ENCODE data around the gene GPNMB. TPM values are rescaled to one million over a fixed set of nuclear protein-coding genes. Genes with fewer than 3 reads are reported as not detected.

Gene GPNMB
- total RNA-seq, 1 experiment from 2014 or later: 17.4 TPM

DNA sequence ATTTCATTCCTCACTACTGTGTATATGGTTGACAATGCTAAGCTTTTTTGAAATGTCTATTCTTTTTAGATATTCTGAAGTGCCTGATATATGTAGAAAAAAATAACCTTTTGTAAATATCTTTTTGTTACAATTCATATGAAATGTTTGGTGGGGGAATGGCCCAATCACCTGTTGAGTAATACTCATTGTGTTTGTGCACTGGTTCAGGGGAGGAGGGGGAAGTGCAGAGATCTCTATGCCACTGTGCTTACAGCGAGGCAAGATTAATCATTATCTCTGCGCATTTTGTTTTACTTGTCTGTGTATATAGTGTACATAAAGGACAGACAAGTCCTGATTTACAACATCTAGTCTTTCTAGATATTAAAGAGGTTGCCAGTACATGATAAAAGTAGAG is 39.6 kb upstream of the GPNMB start:
- Histone ChIP-seq H3K9me2 (ENCODE audit: insufficient read depth) (no peaks in the 10 kb centered on the region), H3K79me2 (ENCODE audit: low read depth) (no peaks in the 10 kb centered on the region), H3K9me3 (ENCODE audit: insufficient read depth, low read depth) (no peaks in the 10 kb centered on the region), H3K36me3 (ENCODE audit: low read depth) (no peaks in the 10 kb centered on the region), H4K20me1 (ENCODE audit: insufficient read depth) (no peaks in the 10 kb centered on the region), H3K4me1 (replicated peaks; ENCODE audit: insufficient read depth) (no peaks in the 10 kb centered on the region), H3K27ac (no peak overlapping the region), H3K4me2 (no peak overlapping the region), H3K27me3 (ENCODE audit: insufficient read depth, low read depth) (no peaks in the 10 kb centered on the region), H3F3A (ENCODE audit: insufficient read depth, low read depth) (peaks cover 6% of the 10 kb centered on the region; the same call in 1 of the 2 replicates), H2AFZ (no peak overlapping the region), H3K4me3 (no peak overlapping the region)
- TF ChIP-seq CTCF (conservative IDR thresholded peaks at IDR 0.05) (no peak), EZH2 (IDR thresholded peaks at IDR 0.05; ENCODE audit: low read depth) (no peak)
- ChIA-PET POLR2A (ENCODE audit: unreplicated experiment) (interaction anchor here (0.7 kb wide), 1 partner anchor 110 kb away, joined by 5 read pairs; no protein-coding TSS in a partner anchor), CTCF (no interaction called here)
- BruUV-seq (replicated peaks): no TSS peak
- no peak for DNase-seq
- intact Hi-C loops (cut with micrococcal nuclease; ENCODE audit: unreplicated experiment): no loop called here

- CTCF ChIA-PET: no interaction called here
- Histone ChIP-seq H3K27ac (no peak overlapping the region), H3K9me3 (ENCODE audit: insufficient read depth, low read depth) (no peaks in the 10 kb centered on the region), H3K27me3 (ENCODE audit: insufficient read depth, low read depth) (no peaks in the 10 kb centered on the region), H3K9me2 (ENCODE audit: insufficient read depth) (no peaks in the 10 kb centered on the region), H3K4me1 (replicated peaks; ENCODE audit: insufficient read depth) (no peaks in the 10 kb centered on the region), H2AFZ (no peak overlapping the region), H3K36me3 (ENCODE audit: low read depth) (no peaks in the 10 kb centered on the region), H3K4me2 (no peak overlapping the region), H4K20me1 (ENCODE audit: insufficient read depth) (no peaks in the 10 kb centered on the region), H3K79me2 (ENCODE audit: low read depth) (no peaks in the 10 kb centered on the region), H3K4me3 (no peak overlapping the region), H3F3A (ENCODE audit: insufficient read depth, low read depth) (peaks cover 3% of the 10 kb centered on the region; the same call in 1 of the 2 replicates)
- BruUV-seq (replicated peaks): no TSS peak
- no peak for DNase-seq
- intact Hi-C loops (cut with micrococcal nuclease; ENCODE audit: unreplicated experiment): no loop called here
- TF ChIP-seq CTCF (conservative IDR thresholded peaks at IDR 0.05): no peak
- TF ChIP-seq EZH2 (IDR thresholded peaks at IDR 0.05; ENCODE audit: low read depth): no peak
- POLR2A ChIA-PET (ENCODE audit: unreplicated experiment): no interaction called here
These were observed 38.7 kb upstream of the GPNMB start for GRCh38 chr7:23207884-23208283.

- Histone ChIP-seq H3K4me3 (no peak overlapping the region), H3K79me2 (ENCODE audit: low read depth) (no peaks in the 10 kb centered on the region), H3K9me2 (ENCODE audit: insufficient read depth) (no peaks in the 10 kb centered on the region), H3K27ac (no peak overlapping the region), H3K4me2 (no peak overlapping the region), H3K36me3 (ENCODE audit: low read depth) (no peaks in the 10 kb centered on the region), H2AFZ (no peak overlapping the region), H3F3A (ENCODE audit: insufficient read depth, low read depth) (peaks cover 3% of the 10 kb centered on the region; the same call in 1 of the 2 replicates), H4K20me1 (ENCODE audit: insufficient read depth) (no peaks in the 10 kb centered on the region), H3K27me3 (ENCODE audit: insufficient read depth, low read depth) (no peaks in the 10 kb centered on the region), H3K9me3 (ENCODE audit: insufficient read depth, low read depth) (no peaks in the 10 kb centered on the region), H3K4me1 (replicated peaks; ENCODE audit: insufficient read depth) (no peaks in the 10 kb centered on the region)
- CTCF ChIA-PET: no interaction called here
- POLR2A ChIA-PET (ENCODE audit: unreplicated experiment): no interaction called here
- TF ChIP-seq EZH2 (IDR thresholded peaks at IDR 0.05; ENCODE audit: low read depth) (no peak), CTCF (conservative IDR thresholded peaks at IDR 0.05) (no peak)
- BruUV-seq (replicated peaks): no TSS peak
- intact Hi-C loops (cut with micrococcal nuclease; ENCODE audit: unreplicated experiment): no loop called here
- no peak for DNase-seq
These were observed 38.3 kb upstream of the GPNMB start for GRCh38 chr7:23208316-23208715.
